GM18858 (cell line): ENCODE results near the gene LRRC61.
A peak's percentile ranks its signal among the peaks of the same experiment; 100 is the strongest.

Source experiments
- ATAC-seq: cut with Tn5 transposase; IDR thresholded peaks from one replicate; pipeline ENCODE4 v1.9.1; 2021; ENCODE audit not compliant: unreplicated experiment

LRRC61 gene

DNA sequence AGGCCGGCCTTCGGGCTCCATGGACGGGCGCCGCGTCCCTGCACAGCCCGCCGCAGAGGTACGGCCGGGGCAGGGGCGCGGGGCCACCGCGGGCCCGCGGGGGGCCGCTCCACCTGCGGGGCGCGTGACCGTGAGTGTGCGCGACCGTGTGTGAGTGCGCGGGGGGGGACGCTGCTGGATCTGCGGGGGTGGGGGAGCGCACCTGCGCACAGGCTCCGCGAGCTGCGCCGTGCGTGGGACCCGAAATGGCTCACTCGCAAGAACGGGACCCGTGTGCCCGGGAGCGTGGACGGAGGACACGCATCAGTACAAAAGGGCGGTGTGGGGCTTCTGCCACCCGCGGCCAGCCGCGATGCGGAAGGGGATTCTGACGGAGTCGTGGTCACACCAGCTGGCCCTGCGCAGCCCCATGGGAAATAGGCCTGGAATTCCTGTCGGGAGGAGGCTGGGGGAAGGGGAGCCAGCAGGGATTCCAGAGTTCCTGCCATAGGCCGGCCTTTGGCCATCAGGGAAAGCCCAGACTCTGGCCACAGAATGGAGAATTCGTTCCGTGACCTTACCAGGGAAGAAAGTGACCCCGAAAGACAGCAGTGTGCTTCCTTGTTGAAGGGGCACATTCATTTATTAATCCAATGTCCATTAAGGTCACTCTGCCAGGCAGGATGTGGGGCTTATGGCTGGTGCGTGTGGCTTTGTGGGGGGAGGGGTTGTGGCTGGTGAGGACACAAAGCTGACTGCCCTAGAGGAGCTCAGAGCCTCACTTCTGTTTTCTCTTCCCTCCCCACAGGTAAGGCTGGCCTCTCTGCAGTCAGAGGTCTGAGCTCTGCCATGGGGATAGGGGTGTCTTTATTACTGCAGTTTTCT, 46.0 kb downstream of the LRRC61 start:
- ATAC-seq: peak; percentile 9

- ATAC-seq: no peak
Observed at GRCh38 chr7:150369748-150370501, 46.8 kb downstream of the LRRC61 start.

DNA sequence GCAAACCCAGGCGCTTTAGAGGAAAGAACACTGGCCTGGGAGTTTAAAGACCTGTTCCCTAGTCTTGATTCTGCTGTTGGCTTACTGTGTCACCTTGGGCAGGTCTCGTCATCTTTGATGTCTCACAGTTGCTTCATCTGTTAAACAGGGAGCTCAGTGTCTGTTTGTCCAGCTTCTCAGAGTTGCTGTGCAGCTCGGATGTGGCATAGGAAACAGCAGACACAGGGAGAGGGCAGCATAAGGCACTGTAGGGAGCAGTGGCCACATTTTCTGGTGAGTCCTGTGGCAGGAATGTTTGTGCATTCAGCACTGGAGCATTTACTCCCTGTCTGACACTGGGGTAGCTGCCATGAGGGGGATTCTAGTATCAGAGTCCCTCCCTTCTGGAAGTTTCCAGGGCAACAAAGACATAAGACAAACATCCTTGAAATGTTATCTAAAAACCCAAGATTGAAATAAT, 47.5 kb downstream of the LRRC61 start:
- ATAC-seq: no peak

GRCh38 chr7:150371131-150371995, 48.2 kb downstream of the LRRC61 start:
- ATAC-seq: no peak

DNA sequence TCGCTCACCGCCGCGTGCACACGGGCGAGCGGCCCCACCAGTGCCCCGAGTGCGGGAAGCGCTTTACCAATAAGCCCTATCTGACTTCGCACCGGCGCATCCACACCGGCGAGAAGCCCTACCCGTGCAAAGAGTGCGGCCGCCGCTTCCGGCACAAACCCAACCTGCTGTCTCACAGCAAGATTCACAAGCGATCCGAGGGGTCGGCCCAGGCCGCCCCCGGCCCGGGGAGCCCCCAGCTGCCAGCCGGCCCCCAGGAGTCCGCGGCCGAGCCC, 48.8 kb downstream of the LRRC61 start:
- ATAC-seq: no peak

DNA sequence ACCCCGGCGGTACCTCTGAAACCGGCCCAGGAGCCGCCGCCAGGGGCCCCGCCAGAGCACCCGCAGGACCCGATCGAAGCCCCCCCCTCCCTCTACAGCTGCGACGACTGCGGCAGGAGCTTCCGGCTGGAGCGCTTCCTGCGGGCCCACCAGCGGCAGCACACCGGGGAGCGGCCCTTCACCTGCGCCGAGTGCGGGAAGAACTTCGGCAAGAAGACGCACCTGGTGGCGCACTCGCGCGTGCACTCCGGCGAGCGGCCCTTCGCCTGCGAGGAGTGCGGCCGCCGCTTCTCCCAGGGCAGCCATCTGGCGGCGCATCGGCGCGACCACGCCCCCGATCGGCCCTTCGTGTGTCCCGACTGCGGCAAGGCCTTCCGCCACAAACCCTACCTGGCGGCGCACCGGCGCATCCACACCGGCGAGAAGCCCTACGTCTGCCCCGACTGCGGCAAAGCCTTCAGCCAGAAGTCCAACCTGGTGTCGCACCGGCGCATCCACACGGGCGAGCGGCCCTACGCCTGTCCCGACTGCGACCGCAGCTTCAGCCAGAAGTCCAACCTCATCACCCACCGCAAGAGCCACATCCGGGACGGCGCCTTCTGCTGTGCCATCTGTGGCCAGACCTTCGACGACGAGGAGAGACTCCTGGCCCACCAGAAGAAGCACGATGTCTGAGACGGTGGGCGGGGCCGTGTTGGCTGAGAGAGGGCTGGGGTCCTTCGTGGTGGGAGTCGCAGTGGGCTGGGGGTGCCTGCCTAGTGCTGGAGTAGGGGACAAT, 49.3 kb downstream of the LRRC61 start:
- no peak for ATAC-seq

- no peak for ATAC-seq
Observed at GRCh38 chr7:150373049-150373801, 50.1 kb downstream of the LRRC61 start.

DNA sequence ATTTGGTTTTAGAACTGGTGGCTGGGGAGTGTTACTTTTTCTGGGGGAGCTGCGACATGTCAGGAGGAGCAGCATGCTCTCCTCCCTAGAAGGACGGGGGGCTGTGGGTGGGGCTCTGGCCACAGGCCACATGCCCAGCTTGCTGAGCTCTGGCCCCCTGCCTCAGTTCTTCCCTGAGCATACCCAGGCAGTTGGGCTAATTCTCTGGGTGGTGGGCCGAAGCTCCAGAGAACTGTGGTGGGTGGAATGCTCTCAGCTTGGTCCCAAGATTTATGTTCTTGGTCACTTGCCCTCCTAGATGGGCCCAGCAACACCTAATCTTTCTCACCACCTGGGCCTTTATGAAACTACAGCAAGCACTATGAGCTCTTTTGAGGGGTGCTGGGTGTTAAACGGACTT, 50.9 kb downstream of the LRRC61 start:
- no peak for ATAC-seq

- no peak for ATAC-seq
Observed at GRCh38 chr7:150374472-150374871, 51.3 kb downstream of the LRRC61 start.

- ATAC-seq: peak; percentile 18
Observed at GRCh38 chr7:150375662-150376521, 52.7 kb downstream of the LRRC61 start.

- no peak for ATAC-seq
Observed at GRCh38 chr7:150376560-150376959, 53.4 kb downstream of the LRRC61 start.

DNA sequence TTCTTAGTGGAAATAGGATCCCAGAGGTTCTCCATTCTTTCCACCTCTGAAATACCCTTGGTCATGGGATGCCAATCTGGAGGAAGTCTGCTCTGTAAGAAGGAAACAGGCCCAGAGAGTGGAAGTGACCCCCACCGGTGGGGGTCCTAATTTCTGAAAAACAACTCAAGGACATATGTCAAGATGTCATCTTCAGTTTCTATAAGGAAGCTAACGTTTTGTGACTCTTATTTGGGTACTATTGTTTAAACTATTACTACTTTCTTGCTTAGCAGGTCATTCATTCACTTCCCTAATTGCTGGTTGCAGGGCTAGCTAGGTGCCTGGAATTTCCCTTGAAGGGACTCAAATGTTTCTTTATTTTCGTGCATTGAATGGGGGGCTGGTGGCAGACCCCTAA, 54.0 kb downstream of the LRRC61 start:
- no peak for ATAC-seq

DNA sequence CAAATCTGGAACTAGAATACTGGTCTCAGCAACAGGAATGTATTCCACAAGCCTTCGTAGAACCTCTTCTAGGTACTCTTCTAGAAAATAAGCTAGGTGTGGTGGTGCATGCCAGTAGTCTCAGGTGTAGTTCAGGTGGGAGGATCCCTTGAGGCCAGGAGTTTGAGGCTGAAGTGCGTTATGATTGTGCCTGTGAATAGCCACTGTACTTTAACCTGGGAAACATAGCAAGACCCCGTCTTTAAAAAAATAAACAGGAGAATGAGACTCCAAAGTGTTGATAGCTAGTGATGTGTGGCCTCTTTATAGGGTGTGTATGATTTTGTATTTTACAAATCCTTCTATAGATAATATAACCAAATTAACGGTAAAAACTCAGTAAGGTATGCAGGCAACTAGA, 54.5 kb downstream of the LRRC61 start:
- ATAC-seq: no peak

GRCh38 chr7:150378115-150378852, 55.1 kb downstream of the LRRC61 start:
- no peak for ATAC-seq

DNA sequence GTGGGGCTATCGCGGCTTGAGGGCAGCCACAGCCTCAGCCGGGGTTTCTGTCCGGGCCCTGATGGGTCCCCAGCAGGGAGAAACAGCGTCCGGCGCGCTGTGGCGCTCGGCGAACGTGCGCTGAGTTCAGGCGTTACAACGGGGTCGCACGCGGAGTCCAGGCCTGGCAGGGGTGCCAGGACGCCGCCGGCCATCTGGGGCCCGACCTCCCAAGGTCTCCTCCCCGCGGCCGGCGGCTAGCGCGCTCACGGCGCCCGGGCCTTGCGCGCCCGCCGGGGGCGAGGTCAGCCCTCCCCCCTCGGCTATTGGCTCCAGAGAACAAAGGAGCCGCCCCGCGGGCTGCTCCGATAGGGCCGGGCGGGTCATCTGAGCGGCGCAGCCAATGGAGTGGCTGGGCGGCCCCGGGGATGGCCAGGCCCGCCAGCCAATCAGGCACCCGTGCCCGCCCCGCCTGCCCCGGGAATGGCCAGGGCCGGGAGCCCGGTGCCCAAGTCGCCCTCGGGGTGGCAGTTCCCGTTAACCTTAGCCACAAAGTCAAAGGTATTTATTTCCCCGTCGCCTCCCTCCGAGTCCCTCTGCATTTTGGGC, 55.8 kb downstream of the LRRC61 start, which contains the start of gene ZNF775:
Gene ZNF775 (plus strand): TSS at position 478 of the 588 bp plus-strand sequence. CDS start 9,141 bp downstream, outside the sequence.
- peak; percentile 69 for ATAC-seq

- no peak for ATAC-seq
Observed at GRCh38 chr7:150379441-150380379, 56.6 kb downstream of the LRRC61 start.

- no peak for ATAC-seq
Observed at GRCh38 chr7:150380463-150380862, 57.3 kb downstream of the LRRC61 start.
